Hematopoietic multipotent progenitor cell treated with erythropoietin and hydrocortisone succinate and interleukin-3 and kit ligand, for 17 days (in vitro differentiated cells): ENCODE data around the gene CNTNAP2.
"Not testable (repeated sequence)": the region's sequence is repeated elsewhere in the genome, so short reads cannot be mapped to it uniquely, and the experiment has no call there.

ENCODE experiments used
- DNase-seq: peaks from one replicate; pipeline ENCODE4 v3.0.0-alpha.2; 2015; ENCODE audit warnings: low spot score

CNTNAP2 gene

GRCh38 chr7:147650991-147651390, 1534.4 kb downstream of the CNTNAP2 start:
- no peak for DNase-seq

- no peak for DNase-seq
These were observed 1535.0 kb downstream of the CNTNAP2 start for GRCh38 chr7:147651601-147652000.

- DNase-seq: no peak
These were observed 1536.9 kb downstream of the CNTNAP2 start for GRCh38 chr7:147653456-147653855.

- no peak for DNase-seq
These were observed 1541.9 kb downstream of the CNTNAP2 start for GRCh38 chr7:147658392-147658967.

GRCh38 chr7:147659036-147659995, 1542.7 kb downstream of the CNTNAP2 start:
- no peak for DNase-seq

GRCh38 chr7:147664541-147664940, 1547.9 kb downstream of the CNTNAP2 start:
- DNase-seq: no peak

GRCh38 chr7:147670759-147671158, 1554.2 kb downstream of the CNTNAP2 start:
- no peak for DNase-seq

- no peak for DNase-seq
These were observed 1558.1 kb downstream of the CNTNAP2 start for GRCh38 chr7:147674705-147675104.

GRCh38 chr7:147678943-147679342, 1562.3 kb downstream of the CNTNAP2 start:
- DNase-seq: no peak

- no peak for DNase-seq
These were observed 1564.9 kb downstream of the CNTNAP2 start for GRCh38 chr7:147681530-147681929.

GRCh38 chr7:147700702-147701101, 1584.1 kb downstream of the CNTNAP2 start:
- no peak for DNase-seq

GRCh38 chr7:147707926-147708325, 1591.3 kb downstream of the CNTNAP2 start:
- no peak for DNase-seq

GRCh38 chr7:147708871-147709270, 1592.3 kb downstream of the CNTNAP2 start:
- DNase-seq: no peak

GRCh38 chr7:147711447-147711846, 1594.8 kb downstream of the CNTNAP2 start:
- DNase-seq: no peak

GRCh38 chr7:147721962-147722830, 1605.6 kb downstream of the CNTNAP2 start:
- DNase-seq: no peak

GRCh38 chr7:147723536-147723935, 1606.9 kb downstream of the CNTNAP2 start:
- DNase-seq: no peak

- DNase-seq: no peak
These were observed 1614.7 kb downstream of the CNTNAP2 start for GRCh38 chr7:147731311-147731710.

GRCh38 chr7:147737559-147738214, 1621.1 kb downstream of the CNTNAP2 start:
- DNase-seq: not testable (repeated sequence)

GRCh38 chr7:147742301-147742700, 1625.7 kb downstream of the CNTNAP2 start:
- no peak for DNase-seq

GRCh38 chr7:147756300-147756699, 1639.7 kb downstream of the CNTNAP2 start:
- DNase-seq: no peak

GRCh38 chr7:147759327-147759943, 1642.8 kb downstream of the CNTNAP2 start:
- DNase-seq: no peak
